HFF-Myc (cell line): ENCODE results near the gene KCNJ13.

Experiments used
- DNase-seq: peaks from one replicate; pipeline ENCODE4 v3.0.0-alpha.2; 2011; ENCODE audit warnings: low read depth; ENCODE audit errors: extremely low read depth
- H3K4me3 ChIP-seq: replicated peaks from 2 replicates; pipeline ENCODE4 v1.5.1; 2011; ENCODE audit warnings: low read depth, mild to moderate bottlenecking, control low read depth, low read length
- TF ChIP-seq, protein P1 (sequence below): IDR thresholded peaks from 2 replicates; pipeline ENCODE4 v1.5.1; 2012; ENCODE audit warnings: mild to moderate bottlenecking, low read depth, low read length, control low read depth; ENCODE audit errors: missing control alignments

KCNJ13 gene

DNA sequence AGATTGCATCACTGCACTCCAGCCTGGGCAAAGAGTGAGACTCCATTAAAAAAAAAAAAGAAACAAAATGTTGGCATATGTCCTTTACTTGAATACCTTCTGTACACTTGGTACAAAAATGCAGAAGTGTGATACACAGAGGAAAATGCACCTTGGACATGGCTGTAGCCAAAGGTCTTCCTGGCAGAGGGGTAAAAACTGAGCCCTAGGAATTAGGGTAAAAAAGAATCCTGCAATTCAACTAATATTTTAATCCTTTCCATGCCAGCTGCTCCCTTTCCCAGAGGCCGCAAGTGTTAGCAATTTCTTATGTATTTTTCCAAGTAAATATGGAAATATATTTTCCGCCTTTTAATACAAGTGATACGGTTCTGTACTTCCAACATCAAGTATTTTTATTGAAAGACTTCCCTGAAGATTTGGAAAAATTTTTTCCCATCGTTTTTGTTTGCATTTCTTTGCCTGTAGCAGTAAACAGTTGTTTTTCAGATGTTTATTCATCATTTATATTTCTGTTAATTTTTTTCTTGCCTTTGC, 26.2 kb downstream of the KCNJ13 start:
- TF ChIP-seq, protein P1, sequence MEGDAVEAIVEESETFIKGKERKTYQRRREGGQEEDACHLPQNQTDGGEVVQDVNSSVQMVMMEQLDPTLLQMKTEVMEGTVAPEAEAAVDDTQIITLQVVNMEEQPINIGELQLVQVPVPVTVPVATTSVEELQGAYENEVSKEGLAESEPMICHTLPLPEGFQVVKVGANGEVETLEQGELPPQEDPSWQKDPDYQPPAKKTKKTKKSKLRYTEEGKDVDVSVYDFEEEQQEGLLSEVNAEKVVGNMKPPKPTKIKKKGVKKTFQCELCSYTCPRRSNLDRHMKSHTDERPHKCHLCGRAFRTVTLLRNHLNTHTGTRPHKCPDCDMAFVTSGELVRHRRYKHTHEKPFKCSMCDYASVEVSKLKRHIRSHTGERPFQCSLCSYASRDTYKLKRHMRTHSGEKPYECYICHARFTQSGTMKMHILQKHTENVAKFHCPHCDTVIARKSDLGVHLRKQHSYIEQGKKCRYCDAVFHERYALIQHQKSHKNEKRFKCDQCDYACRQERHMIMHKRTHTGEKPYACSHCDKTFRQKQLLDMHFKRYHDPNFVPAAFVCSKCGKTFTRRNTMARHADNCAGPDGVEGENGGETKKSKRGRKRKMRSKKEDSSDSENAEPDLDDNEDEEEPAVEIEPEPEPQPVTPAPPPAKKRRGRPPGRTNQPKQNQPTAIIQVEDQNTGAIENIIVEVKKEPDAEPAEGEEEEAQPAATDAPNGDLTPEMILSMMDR: no peak
- H3K4me3 ChIP-seq: no peak overlapping the region
- no peak for DNase-seq

GRCh38 chr2:232749331-232749730, 27.0 kb downstream of the KCNJ13 start:
- DNase-seq: no peak
- TF ChIP-seq, protein P1: no peak
- H3K4me3 ChIP-seq: no peak overlapping the region

DNA sequence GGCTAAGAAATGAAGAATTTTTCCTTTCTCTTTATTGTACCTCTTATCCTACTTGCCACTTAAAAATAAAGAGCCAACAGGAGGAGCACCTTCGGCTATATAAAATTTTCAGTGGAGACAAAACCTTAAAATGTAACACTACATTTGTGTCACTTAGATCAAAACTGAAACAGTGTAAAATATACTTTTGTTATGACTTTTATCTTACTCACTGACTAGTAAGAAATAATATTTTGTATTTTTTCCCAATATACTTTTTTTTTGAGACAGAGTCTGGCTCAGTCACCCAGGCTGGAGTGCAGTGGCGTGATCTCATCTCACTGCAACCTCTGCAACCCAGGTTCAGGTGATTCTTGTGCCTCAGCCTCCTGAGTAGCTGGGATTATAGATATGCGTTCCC, 28.3 kb downstream of the KCNJ13 start:
- TF ChIP-seq, protein P1: no peak
- H3K4me3 ChIP-seq: no peak overlapping the region
- no peak for DNase-seq

DNA sequence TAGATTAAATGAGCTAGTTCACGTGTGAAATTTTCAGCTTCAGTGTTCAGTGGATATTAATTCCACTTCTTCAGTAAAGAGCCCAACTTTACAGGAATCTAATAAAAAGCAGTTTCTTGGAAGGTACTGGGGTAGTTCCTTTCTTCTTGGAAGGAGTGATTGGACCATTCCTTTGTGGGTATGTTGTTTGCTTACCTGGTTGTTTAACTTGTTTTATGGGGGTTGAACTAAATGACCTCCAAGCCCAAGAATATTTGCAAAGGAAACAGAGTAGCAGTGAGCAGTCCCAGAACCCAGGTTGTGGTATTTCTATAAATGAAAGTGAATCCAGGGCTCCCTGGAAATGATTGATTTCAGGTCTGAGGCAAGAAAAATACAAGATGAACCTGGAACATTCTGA, 31.4 kb downstream of the KCNJ13 start:
- no peak for DNase-seq
- H3K4me3 ChIP-seq: no peak overlapping the region
- TF ChIP-seq, protein P1: no peak

GRCh38 chr2:232741972-232742371, 34.4 kb downstream of the KCNJ13 start:
- H3K4me3 ChIP-seq: no peak overlapping the region
- no peak for DNase-seq
- TF ChIP-seq, protein P1: no peak

GRCh38 chr2:232741294-232741693, 35.1 kb downstream of the KCNJ13 start:
- H3K4me3 ChIP-seq: no peak overlapping the region
- no peak for DNase-seq
- TF ChIP-seq, protein P1: no peak

- TF ChIP-seq, protein P1: no peak
- no peak overlapping the region for H3K4me3 ChIP-seq
- DNase-seq: no peak
These were observed 44.9 kb downstream of the KCNJ13 start for GRCh38 chr2:232731470-232731869.
